ENCODE measurements around the gene PIH1D1. TPM values are rescaled to one million over a fixed set of nuclear protein-coding genes. Genes with fewer than 3 reads are reported as not detected.
"Not testable (repeated sequence)": the region's sequence is repeated elsewhere in the genome, so short reads cannot be mapped to it uniquely, and the experiment has no call there.

Gene PIH1D1
- total RNA-seq, 1 donor from 2014 or later: 108 TPM

DNA sequence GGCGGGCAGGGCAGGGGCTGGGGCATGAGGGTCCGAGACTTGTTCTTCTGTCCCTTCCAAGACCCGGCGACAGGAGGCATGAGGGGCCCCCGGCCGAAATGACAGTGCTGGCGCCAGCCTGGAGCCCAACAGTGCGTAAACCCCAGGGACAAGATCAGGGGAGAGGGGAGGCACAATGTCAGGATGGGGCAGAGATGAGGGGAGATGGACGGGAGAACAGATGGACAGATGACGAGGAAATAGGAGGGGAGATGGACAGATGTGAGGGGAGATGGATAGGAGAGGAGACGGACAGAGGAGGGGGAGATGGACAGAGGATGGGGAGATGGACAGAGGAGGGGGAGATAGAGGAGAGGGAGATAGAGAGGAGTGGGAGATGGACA, 22.9 kb upstream of the PIH1D1 start:
- TF ChIP-seq, protein P1, sequence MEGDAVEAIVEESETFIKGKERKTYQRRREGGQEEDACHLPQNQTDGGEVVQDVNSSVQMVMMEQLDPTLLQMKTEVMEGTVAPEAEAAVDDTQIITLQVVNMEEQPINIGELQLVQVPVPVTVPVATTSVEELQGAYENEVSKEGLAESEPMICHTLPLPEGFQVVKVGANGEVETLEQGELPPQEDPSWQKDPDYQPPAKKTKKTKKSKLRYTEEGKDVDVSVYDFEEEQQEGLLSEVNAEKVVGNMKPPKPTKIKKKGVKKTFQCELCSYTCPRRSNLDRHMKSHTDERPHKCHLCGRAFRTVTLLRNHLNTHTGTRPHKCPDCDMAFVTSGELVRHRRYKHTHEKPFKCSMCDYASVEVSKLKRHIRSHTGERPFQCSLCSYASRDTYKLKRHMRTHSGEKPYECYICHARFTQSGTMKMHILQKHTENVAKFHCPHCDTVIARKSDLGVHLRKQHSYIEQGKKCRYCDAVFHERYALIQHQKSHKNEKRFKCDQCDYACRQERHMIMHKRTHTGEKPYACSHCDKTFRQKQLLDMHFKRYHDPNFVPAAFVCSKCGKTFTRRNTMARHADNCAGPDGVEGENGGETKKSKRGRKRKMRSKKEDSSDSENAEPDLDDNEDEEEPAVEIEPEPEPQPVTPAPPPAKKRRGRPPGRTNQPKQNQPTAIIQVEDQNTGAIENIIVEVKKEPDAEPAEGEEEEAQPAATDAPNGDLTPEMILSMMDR (IDR thresholded peaks at IDR 0.05; ENCODE audit: insufficient read depth, low read length, poor library complexity, severe bottlenecking): no peak
- Histone ChIP-seq H3K36me3 (ENCODE audit: control insufficient read depth, insufficient read depth, low read length) (no peaks in the 10 kb centered on the region), H3K4me3 (ENCODE audit: low read depth, low read length) (peak overlapping the region; percentile 51), H3K27me3 (ENCODE audit: control insufficient read depth, insufficient read depth, low read length) (no peaks in the 10 kb centered on the region)
- DNase-seq (ENCODE audit: low read depth): no peak

DNA sequence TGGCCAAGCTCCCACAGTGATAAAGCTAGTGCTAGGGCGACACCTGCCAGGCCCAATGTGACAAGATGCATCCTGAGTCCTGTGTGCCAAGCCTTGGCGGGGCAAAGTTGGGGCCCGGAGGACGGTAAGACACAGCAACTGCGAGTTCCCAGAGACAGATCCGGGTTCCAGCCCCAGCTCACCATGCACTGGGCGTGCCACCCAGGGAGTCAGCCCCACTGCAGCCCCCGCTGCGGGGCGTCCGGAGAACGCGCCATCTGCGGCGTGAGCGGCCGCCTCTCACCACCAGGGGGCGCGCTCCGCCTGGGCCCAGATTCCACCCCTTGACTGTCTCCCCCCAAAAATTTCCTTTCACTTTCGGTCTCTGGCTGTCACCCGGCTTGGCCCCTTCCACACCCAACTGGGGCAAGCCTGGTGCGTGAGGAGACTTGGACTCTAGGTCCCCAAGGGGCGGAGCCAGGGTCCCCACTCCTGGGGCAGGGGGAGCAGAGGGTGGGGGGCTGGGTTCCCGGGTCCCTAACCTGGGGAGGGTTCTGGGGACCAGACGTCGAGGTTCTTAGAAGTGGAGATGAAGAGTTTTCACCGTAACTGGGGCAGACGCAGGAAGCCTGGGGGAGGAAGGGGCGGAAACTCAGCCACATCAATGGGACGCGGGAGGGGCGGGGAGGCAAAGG, 22.4 kb upstream of the PIH1D1 start, which contains the start of gene FLT3LG:
FLT3LG (plus strand) TSS at position 348 of the 674 bp plus-strand sequence. CDS start 425 bp downstream, outside the sequence.
- DNase-seq (ENCODE audit: low read depth): no peak
- TF ChIP-seq, protein P1 (IDR thresholded peaks at IDR 0.05; ENCODE audit: insufficient read depth, low read length, poor library complexity, severe bottlenecking): peak; percentile 98

DNA sequence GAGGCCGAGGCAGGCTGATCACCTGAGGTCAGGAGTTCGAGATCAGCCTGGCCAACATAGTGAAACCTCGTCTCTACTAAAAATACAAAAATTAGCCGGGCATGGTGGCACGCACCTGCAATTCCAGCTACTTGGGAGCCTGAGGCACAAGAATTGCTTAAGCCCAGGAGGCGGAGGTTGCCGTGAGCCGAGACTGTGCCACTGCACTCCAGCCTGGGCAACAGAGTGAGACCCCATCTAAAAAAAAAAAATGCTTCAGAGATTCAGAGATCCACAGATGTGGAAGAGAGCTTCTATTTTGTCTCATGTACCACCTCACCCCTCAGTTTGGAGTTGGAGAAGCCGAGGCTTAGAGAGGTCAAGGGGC, 21.9 kb upstream of the PIH1D1 start:
- H3K4me3 ChIP-seq (ENCODE audit: low read depth, low read length); H3K36me3 ChIP-seq (ENCODE audit: control insufficient read depth, insufficient read depth, low read length): not testable (repeated sequence)

More for the DNA sequence above, 22.4 kb upstream of the PIH1D1 start, which contains the start of gene FLT3LG:
- H3K4me3 ChIP-seq (ENCODE audit: low read depth, low read length): peak within 1 kb of the TSS; percentile 51
- no peaks in the 10 kb centered on the region for H3K27me3 ChIP-seq (ENCODE audit: control insufficient read depth, insufficient read depth, low read length)
- H3K36me3 ChIP-seq (ENCODE audit: control insufficient read depth, insufficient read depth, low read length): no peaks in the 10 kb centered on the region

DNA sequence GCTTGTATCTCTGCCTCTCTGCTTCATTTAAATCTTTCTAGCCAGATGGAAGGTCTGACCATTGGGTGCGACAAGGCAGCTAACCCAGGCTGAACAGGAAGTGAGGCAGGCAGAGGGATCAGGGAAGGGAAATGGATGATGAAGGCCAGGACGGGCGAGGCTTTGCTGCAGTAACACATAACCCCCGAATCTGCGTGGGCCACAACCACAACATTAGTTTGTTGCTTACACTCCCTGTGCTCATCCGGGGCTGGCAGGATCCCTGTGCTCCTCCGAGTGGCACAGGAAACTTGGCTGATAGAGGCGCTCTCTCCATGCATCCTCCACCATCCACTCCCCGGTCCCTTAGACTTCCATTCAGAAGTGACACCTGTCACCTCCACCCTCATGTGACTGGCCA, 21.3 kb upstream of the PIH1D1 start:
- Histone ChIP-seq H3K36me3 (ENCODE audit: control insufficient read depth, insufficient read depth, low read length) (no peaks in the 10 kb centered on the region), H3K4me3 (ENCODE audit: low read depth, low read length) (no peak overlapping the region), H3K27me3 (ENCODE audit: control insufficient read depth, insufficient read depth, low read length) (no peaks in the 10 kb centered on the region)
- TF ChIP-seq, protein P1 (IDR thresholded peaks at IDR 0.05; ENCODE audit: insufficient read depth, low read length, poor library complexity, severe bottlenecking): no peak
- DNase-seq (ENCODE audit: low read depth): no peak

More for the DNA sequence above, 21.9 kb upstream of the PIH1D1 start:
- not testable (repeated sequence) for DNase-seq (ENCODE audit: low read depth); H3K27me3 ChIP-seq (ENCODE audit: control insufficient read depth, insufficient read depth, low read length)

DNA sequence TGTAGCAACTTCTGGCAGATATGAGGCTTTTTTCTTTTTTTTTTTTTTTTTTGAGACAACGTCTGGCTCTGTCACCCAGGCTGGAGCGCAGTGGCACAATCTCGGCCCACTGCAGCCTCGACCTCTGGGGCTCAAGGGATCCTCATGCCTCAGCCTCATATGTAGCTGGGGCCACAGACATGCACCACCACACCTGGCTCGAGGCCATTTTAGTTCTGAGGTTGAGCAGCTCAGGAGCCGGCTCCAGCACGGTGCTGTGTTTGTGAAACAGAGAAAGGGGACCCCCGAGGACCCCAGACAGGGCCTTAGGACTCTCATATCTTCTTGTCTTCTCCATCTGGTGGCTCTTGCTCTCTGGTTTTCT, 19.0 kb upstream of the PIH1D1 start:
- Histone ChIP-seq H3K36me3 (ENCODE audit: control insufficient read depth, insufficient read depth, low read length) (no peaks in the 10 kb centered on the region), H3K27me3 (ENCODE audit: control insufficient read depth, insufficient read depth, low read length) (no peaks in the 10 kb centered on the region), H3K4me3 (ENCODE audit: low read depth, low read length) (no peak overlapping the region)
- TF ChIP-seq, protein P1 (IDR thresholded peaks at IDR 0.05; ENCODE audit: insufficient read depth, low read length, poor library complexity, severe bottlenecking): no peak
- no peak for DNase-seq (ENCODE audit: low read depth)

DNA sequence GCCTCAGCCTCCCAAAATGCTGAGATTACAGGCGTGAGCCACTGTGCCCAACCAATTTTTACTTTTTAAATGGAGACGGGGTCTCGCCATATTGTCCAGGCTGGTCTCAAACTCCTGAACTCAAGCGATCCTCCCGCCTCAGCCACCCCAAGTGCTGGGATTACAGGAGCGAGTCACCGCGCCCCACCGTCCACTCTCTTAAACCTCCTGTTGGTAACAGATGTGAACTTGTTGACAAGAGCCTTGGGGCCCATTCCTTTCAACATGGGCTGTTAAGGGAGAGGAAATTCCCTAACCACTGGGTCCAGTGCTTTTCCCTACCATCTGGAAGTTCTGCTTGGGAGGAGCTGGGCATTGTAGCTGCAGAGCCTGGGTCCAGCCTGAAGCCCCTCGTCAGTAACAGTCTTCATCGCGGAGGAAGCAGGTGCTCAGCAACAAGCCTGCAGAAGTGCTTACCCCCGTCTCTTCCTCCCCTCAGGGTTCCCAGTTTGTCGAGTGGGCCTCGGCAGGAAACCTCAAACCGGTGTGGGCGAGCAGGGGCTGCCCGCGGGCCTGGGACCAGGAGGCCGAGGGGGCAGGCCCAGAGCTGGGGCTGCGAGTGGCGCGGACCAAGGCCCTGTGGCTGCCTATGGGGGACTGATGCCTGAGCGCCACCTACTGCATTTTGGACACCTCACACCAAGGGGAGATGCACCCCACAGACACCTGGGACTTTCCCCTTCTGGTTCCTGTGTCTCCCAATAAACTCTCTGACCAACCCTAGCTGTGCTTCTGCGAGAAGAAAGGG, 18.4 kb upstream of the PIH1D1 start:
- H3K4me3 ChIP-seq (ENCODE audit: low read depth, low read length): no peak overlapping the region
- TF ChIP-seq, protein P1 (IDR thresholded peaks at IDR 0.05; ENCODE audit: insufficient read depth, low read length, poor library complexity, severe bottlenecking): no peak

More for the DNA sequence above, 18.4 kb upstream of the PIH1D1 start:
- no peaks in the 10 kb centered on the region for H3K27me3 ChIP-seq (ENCODE audit: control insufficient read depth, insufficient read depth, low read length)
- no peak for DNase-seq (ENCODE audit: low read depth)
- H3K36me3 ChIP-seq (ENCODE audit: control insufficient read depth, insufficient read depth, low read length): no peaks in the 10 kb centered on the region

Data from kidney epithelial cell (primary cell).